Bronchial epithelial cell (primary cell): ENCODE results near the gene PLK1. TPM values are rescaled to one million over a fixed set of nuclear protein-coding genes. Genes with fewer than 3 reads are reported as not detected.

Source experiments
- DNase-seq: peaks from one replicate; pipeline ENCODE4 v3.0.0-alpha.2; 2010; ENCODE audit warnings: low read depth
- FAIRE-seq: peaks from 2 replicates; lab custom pipeline; 2011; peaks lifted over from hg19 to GRCh38; lab: Jason Lieb, UNC
- H3K27me3 ChIP-seq: 2 replicates; pipeline ENCODE4 v1.5.1; 2011; ENCODE audit warnings: low read length; ENCODE audit not compliant: control insufficient read depth, insufficient read depth
- H3K36me3 ChIP-seq: 2 replicates; pipeline ENCODE4 v1.5.1; 2011; ENCODE audit warnings: low read length; ENCODE audit not compliant: control insufficient read depth, insufficient read depth
- H3K4me3 ChIP-seq: 2 replicates; pipeline ENCODE4 v1.5.1; 2011; ENCODE audit warnings: mild to moderate bottlenecking, low read depth, low read length, control low read depth
- CTCF ChIP-seq: IDR thresholded peaks from 2 replicates; pipeline ENCODE4 v1.5.1; 2011; ENCODE audit warnings: mild to moderate bottlenecking, moderate library complexity, low read length, control low read depth, inconsistent platforms; ENCODE audit not compliant: insufficient read depth, severe bottlenecking
- total RNA-seq: library from RNA; depleted of rRNA; stranded (reverse); fragments of >200 nt; gene quantifications from 2 replicates; pipeline ENCODE4 v1.2.1, GENCODE V29; 2014

PLK1 gene
- total RNA-seq, 1 donor from 2014 or later = 1.3 TPM

- H3K36me3 ChIP-seq = peaks cover 22% of the 10 kb centered on the region
- DNase-seq = no peak
- no peak for FAIRE-seq
Measured at GRCh38 chr16:23666571-23667354, 11.9 kb upstream of the PLK1 start.

GRCh38 chr16:23667355-23667659 is 11.4 kb upstream of the PLK1 start:
- Histone ChIP-seq H3K36me3 (peaks cover 20% of the 10 kb centered on the region), H3K27me3 (no peaks in the 10 kb centered on the region), H3K4me3 (no peak overlapping the region)
- no peak for TF ChIP-seq CTCF
- DNase-seq = no peak
- FAIRE-seq = no peak

More at GRCh38 chr16:23666571-23667354, 11.9 kb upstream of the PLK1 start:
- no peaks in the 10 kb centered on the region for H3K27me3 ChIP-seq
- no peak for TF ChIP-seq CTCF
- no peak overlapping the region for H3K4me3 ChIP-seq

GRCh38 chr16:23668225-23668624 is 10.5 kb upstream of the PLK1 start:
- no peak for DNase-seq
- Histone ChIP-seq H3K36me3 (peaks cover 16% of the 10 kb centered on the region), H3K27me3 (no peaks in the 10 kb centered on the region), H3K4me3 (no peak overlapping the region)
- no peak for FAIRE-seq
- no peak for TF ChIP-seq CTCF

GRCh38 chr16:23668873-23669272 is 9.8 kb upstream of the PLK1 start:
- DNase-seq (no peak), FAIRE-seq (no peak)
- Histone ChIP-seq H3K4me3 (no peak overlapping the region), H3K36me3 (peaks cover 15% of the 10 kb centered on the region), H3K27me3 (no peaks in the 10 kb centered on the region)
- no peak for TF ChIP-seq CTCF

GRCh38 chr16:23670137-23670776 is 8.4 kb upstream of the PLK1 start:
- peaks cover 13% of the 10 kb centered on the region for H3K36me3 ChIP-seq
- H3K4me3 ChIP-seq = no peak overlapping the region
- TF ChIP-seq CTCF = no peak
- H3K27me3 ChIP-seq = no peaks in the 10 kb centered on the region
- FAIRE-seq = no peak
- DNase-seq = peak; percentile 93
